GM19452 (cell line): ENCODE results near the gene MAP3K8.

Experiments used
- ATAC-seq: cut with Tn5 transposase; IDR thresholded peaks from one replicate; pipeline ENCODE4 v1.9.1; 2021; ENCODE audit not compliant: unreplicated experiment

MAP3K8 gene

DNA sequence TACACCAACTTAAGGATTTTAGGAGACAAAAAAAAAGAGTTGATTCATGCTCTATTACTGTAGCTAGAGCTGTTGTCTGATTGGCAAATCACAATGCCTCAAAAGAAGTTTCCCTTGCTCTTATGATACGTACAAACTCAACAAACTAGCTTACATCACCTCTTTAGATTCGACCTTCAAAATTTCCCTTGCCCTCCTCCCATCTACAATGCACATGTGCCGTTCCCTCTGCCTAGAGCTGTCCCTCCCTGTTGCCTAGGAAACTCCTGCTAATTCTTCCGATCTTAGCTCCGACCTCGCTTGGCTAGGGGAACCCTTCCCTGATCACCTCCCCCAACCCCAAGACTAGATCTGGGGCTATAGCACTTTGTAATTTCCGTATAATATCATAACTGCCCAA lies 55.4 kb downstream of the MAP3K8 start:
- no peak for ATAC-seq

- no peak for ATAC-seq
Observed at GRCh38 chr10:30490289-30491000, 56.5 kb downstream of the MAP3K8 start.

DNA sequence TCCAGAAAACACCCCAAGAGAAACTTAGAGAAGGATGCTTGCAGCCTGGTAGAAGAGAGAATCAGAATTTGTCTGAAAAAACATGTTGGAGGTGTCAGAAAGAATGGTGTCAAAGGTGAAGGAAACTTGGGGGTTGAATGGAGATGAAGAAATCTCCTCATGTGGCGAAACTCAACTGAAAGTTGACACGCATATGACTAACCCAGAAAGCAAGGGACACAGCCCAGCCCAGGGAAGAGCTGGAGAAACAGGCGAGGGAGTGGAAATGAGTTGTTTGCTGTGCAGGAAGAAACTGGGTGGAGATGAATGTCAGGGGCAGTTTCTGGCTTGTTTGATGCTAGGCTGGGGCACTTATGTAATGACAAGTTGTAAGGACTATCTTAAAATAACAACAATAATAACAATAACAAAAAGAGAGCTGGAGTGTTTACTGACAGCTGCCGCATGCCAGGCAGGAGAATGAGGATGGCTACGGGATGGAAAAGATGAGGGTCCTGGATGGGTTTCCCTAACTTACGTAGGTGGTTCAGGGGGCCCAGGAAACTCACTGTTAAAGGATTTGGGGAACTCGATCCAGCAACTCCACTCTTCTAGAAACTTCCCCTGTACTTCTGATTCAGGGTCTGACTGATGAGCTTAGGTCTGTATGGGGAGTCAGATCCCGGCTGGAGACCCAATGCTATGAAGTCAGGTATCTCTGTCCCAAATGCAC lies 57.4 kb downstream of the MAP3K8 start:
- no peak for ATAC-seq

DNA sequence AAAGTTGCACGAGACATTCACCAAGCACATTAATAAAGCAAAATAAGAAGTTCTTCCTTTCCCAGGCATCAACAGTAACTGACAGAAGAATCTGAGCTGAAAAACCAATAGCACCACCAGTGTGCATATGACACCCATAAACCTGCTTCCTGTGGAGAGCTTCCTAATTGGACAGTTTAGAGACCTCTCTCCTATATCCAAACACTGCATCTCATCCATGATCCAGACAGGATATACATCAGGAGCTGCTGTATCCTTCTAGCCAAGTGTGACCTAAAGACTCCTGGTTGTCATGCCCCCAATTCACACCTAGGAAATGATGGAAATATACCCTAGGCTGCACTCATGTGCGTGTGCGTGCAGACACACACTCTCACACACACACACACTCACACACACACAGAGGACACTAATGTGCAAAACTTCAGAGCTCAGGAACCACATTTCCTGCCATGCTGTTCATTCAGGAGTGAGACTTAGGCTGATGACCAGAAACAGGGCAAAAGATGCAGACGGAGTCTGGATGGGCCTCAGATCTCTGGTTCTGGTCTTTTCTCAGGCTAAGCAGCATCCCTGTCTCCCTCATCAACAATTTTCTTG lies 58.0 kb downstream of the MAP3K8 start:
- no peak for ATAC-seq

DNA sequence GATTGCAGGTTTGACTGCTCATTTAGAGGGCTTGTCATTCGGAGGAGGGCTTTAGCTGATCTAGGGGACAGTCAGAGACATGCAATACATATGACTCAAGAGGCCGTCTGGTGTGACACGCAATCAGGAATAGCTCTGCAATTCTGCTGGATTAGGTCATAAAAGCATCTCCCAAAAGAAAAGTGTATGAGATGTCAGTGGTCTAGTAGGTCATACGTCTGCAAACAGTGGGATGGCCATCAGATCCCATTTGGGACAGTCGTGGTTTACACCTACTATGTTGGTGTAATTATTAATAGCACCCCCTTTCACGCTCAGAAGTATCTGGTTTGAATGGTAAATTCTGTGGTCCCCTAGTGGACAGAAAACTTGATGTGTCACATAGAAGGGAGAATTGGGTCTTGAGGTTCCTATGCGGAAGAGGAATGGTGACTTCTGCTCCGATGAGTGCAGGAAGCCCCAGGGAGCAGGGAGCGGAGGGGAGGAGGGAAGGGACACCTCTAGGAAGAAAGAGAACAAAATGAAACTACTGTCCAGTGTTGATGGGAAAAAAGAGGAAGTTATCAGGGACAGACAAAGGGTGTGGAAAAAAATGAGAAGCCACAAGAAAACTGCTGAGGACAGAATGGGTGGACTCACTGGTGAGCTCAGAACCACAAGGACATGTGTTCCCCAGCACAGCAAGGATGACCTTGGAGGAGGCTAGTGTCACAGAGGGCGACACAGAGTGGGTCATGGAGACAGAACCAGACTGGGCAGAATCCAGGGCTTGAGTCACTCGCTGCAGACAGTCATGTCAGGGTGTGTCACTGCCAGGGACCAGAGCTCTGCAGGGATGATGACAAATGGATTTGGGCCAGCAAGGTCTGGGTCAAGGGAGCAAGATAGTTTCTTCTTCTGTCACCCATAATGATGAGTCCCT lies 59.9 kb downstream of the MAP3K8 start:
- peak; percentile 49 for ATAC-seq

- ATAC-seq, result no peak
Observed at GRCh38 chr10:30494558-30494957, 60.6 kb downstream of the MAP3K8 start.

DNA sequence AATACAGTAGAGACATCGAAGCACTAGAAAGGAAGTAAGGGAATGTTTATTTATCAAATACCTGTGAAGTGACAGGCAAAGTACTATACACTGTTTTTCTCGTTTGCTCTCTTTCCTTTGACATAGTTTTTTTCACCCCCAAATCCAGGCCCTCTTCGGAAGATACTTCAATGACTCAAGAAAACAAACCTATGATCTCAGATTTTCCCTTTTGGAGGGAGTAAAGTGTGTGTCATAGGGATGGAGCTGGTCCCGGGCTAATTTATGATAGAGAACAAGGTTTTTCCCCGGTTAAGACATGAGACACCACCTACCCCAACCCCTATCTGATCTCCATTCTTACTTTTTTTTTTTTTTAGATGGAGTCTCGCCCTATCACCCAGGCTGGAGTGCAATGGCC lies 61.7 kb downstream of the MAP3K8 start:
- ATAC-seq, result no peak

DNA sequence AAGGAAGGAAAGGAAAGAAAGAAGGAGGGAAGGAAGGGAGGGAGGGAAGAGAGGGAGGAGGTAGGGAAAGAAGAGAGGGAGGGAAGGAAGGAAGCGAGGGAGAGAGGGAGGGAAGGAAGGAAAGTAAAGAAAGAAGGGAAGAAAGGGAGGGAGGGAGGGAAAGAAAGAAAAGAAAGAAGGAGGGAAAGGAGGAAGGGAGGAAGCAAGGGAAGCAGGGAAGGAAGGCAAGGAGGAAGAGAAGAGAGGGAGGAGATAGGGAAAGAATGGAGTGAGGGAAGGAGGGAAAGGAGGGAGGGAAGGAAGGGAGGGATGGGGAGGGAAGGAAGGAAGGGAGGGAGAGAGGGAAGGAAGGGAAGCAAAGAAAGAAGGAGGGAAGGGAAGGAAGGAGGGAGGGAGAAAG lies 65.8 kb downstream of the MAP3K8 start:
- ATAC-seq, result no peak

GRCh38 chr10:30500534-30500933 lies 66.5 kb downstream of the MAP3K8 start:
- ATAC-seq, result no peak

DNA sequence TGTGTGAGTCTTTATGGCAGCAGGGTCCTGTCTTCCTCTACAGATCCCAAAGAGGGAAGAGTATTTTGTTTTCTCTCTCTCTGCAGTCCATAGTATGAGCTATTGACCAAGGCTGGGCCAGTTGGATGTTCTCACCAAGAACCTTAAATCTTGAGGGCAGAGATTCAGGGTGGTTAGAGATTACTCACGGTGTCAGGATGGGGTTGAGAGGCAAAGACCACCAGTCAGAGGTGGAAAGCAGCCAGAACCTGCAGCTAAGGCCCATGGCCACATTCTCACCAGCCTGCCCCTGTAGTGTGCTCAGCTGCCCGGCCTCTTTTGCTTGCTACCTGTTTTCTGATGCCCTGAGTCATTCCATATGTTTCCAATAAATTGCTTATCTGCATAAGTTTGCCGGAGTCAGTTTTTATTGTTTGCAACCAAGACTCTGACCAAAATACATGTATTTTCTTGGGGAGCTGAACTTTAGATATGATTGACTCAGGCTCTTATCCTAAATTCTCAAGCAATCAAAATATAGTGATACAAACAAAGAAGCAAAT lies 67.0 kb downstream of the MAP3K8 start:
- ATAC-seq, result no peak

- peak; percentile 77 for ATAC-seq
Observed at GRCh38 chr10:30502266-30503060, 68.5 kb downstream of the MAP3K8 start.

DNA sequence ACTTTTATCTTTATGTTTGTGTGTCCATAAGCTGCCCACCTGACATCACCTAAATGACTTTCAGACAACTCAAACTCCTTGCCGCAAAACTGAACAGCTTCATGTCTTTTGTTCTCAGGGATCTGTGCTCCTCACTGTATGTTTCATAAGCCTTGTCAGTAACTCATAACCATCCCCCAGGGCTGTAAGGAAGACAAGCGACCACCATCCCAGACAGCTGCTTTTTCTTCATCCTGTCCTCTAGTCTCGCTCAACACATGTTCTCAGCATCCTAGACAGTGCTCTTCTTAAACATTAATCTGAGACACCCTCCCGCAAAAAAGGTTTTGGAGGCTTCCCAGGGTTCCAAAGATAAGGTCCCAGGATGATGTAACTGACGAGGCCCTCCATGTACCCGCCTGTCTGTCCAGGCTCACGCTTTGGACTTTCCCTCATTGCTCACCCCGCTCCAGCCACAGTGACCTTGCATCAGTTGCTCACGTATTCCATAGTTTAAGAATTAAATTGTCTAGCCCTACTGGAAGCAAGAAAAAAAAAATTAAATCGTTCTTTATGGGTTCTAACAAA lies 69.8 kb downstream of the MAP3K8 start:
- no peak for ATAC-seq

DNA sequence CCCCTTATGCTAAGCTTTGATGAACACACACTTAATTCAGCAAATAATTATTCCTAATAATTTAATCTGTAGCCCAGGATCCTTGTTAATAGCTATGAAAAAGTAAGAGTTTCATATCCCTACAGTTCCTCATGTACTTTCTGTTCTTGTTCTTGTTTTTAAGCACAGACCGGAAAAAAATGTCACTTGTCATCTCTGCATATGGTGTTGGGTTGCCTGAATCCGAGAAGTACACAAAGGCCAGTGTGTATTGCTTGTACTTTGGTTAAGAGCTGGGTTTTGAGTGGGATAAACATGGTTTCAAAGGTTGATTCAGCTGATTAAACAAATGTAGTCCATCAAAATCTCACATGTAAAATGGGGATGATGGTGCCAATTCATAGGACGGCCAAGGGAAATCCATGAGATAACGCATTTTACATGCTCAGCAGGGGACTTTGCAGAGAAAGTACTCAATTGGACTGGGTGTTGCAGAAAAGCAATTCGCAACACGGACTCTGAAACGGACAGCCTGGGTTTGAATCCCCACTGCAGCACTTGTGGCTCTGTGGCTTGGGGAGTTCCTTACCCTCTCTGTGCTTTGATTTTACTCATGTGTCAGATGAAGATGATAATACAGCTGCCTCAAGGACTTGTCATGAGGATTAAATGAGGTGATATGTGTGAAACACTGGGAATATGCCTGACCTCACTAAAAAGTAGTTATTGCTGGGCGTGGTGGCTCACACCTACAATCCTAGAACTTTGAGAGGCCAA lies 71.7 kb downstream of the MAP3K8 start:
- no peak for ATAC-seq

- no peak for ATAC-seq
Observed at GRCh38 chr10:30509508-30509907, 75.5 kb downstream of the MAP3K8 start.

DNA sequence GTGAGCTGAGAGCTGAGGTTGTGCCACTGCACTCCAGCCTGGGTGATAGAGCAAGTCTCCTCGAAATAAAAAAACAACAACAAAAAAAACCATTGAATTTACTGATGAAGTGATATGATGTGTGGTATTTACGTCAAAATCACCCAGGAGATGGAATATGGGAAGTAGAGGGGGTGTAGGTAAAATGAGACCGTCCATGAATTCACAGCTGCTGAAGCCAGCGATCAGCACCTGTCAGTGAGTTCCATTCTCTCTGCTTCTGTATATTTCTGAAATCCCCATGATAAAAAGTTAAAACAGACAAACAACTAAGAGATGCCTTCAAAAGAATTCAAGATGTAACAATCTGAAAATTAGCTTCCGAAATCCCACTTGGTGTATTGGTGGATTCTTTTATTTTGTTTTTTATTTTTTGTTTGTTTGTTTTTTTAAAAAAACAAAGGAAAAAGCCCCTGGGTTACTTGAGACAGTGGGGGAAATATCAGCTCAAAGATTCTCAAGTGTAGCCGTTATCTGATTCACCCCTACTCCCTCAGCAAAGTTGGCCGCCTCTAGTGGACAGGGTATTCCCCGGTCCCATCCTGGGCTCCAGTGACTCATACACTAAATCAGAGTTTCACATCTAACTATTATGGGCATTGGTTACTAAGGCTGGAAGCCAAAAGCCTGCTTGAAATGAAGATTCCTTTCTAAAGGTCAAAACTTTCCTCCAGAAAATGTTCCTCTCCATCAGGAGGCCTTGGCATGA lies 76.4 kb downstream of the MAP3K8 start:
- ATAC-seq, result peak; percentile 90

GRCh38 chr10:30510932-30511700 lies 77.1 kb downstream of the MAP3K8 start:
- peak; percentile 27 for ATAC-seq
